Thyroid gland (tissue), 4 donors: ENCODE data around the gene ETV2. TPM values are rescaled to one million over a fixed set of nuclear protein-coding genes. Genes with fewer than 3 reads are reported as not detected.
A peak's percentile ranks its signal among the peaks of the same experiment; 100 is the strongest.

Source experiments
- DNase-seq, 2 donors: peaks; one replicate each; pipeline ENCODE4 v3.0.0-alpha.2; 2019
- H3K27ac ChIP-seq, 3 donors: fragments of 200-600 bp; sonication (generic); 1 replicate in 2 of 3; 2 replicates in 1 of 3; pipeline ENCODE4 v1.5.1; 2016 to 2019; ENCODE audit warnings: mild to moderate bottlenecking in 1 of 3, moderate library complexity in 1 of 3
- H3K27me3 ChIP-seq: fragments of 200-600 bp; sonication (generic); one replicate; pipeline ENCODE4 v1.5.1; 2019
- H3K36me3 ChIP-seq, 2 donors: fragments of 200-600 bp; sonication (generic); one replicate each; pipeline ENCODE4 v1.5.1; 2016 to 2019
- H3K4me1 ChIP-seq, 2 donors: fragments of 200-600 bp; sonication (generic); one replicate each; pipeline ENCODE4 v1.5.1; 2017 to 2019
- H3K4me3 ChIP-seq, 3 donors: fragments of 200-600 bp; sonication (generic); replicated peaks in 1 of 3; 1 replicate in 2 of 3; 2 replicates in 1 of 3; pipeline ENCODE4 v1.5.1; 2016; ENCODE audit warnings: mild to moderate bottlenecking in 1 of 3
- H3K9me3 ChIP-seq: fragments of 200-600 bp; sonication (generic); one replicate; pipeline ENCODE4 v1.5.1; 2017
- POLR2A ChIP-seq, 2 donors: fragments of 450-650 bp; IDR thresholded peaks; one replicate each; pipeline ENCODE4 v1.6.1; 2017; ENCODE audit warnings: antibody characterized with exemption in 2 of 2, mild to moderate bottlenecking in 2 of 2, moderate library complexity in 1 of 2
- WGBS, 2 donors: methylation state at CpG; one replicate each; pipeline ENCODE4 v1.1.5; 2017; 5-methylcytosine and 5-hydroxymethylcytosine counted together
- intact Hi-C: fragments of 100-400 bp; cut with DNase I; formaldehyde crosslinking; loops from one replicate; pipeline ENCODE4 v1.15.1; 2023
- total RNA-seq, 4 donors: library from RNA; depleted of rRNA; stranded (reverse); fragments of >200 nt; gene quantifications; one replicate each; pipeline ENCODE4 v1.2.3, GENCODE V29; 2016
- TF ChIP-seq, protein P1 (sequence below), 6 experiments: fragments of 200-600 bp in 3 of 6; fragments of 450-650 bp in 3 of 6; sonication (generic) in 3 of 6; IDR thresholded peaks; one replicate each; pipeline ENCODE4 v1.5.1; 2016 to 2019; ENCODE audit warnings: antibody characterized with exemption in 6 of 6, mild to moderate bottlenecking in 2 of 6, inconsistent platforms in 1 of 6, moderate library complexity in 1 of 6

ETV2 gene
- total RNA-seq, 4 donors from 2014 or later: 0.56 TPM; not detected in 3

DNA sequence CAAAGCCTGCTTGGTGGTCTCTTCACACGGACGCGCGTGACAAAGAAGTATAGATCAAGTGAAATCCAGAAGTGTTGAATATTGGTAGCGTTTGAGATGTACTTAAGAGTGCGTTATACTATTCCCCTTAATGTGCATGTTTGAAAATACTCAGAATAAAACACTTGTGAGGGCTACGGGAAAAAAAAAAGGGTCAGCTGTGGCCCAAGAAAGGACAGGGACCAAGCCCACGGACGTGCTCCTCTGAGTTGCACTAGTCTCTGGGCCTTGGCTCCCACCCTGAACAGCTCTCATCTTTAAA, 13.3 kb upstream of the ETV2 start:
- no peak for TF ChIP-seq POLR2A (IDR thresholded peaks at IDR 0.05)
- TF ChIP-seq, protein P1, sequence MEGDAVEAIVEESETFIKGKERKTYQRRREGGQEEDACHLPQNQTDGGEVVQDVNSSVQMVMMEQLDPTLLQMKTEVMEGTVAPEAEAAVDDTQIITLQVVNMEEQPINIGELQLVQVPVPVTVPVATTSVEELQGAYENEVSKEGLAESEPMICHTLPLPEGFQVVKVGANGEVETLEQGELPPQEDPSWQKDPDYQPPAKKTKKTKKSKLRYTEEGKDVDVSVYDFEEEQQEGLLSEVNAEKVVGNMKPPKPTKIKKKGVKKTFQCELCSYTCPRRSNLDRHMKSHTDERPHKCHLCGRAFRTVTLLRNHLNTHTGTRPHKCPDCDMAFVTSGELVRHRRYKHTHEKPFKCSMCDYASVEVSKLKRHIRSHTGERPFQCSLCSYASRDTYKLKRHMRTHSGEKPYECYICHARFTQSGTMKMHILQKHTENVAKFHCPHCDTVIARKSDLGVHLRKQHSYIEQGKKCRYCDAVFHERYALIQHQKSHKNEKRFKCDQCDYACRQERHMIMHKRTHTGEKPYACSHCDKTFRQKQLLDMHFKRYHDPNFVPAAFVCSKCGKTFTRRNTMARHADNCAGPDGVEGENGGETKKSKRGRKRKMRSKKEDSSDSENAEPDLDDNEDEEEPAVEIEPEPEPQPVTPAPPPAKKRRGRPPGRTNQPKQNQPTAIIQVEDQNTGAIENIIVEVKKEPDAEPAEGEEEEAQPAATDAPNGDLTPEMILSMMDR (IDR thresholded peaks at IDR 0.05): no peak
- intact Hi-C loops: no loop called here
- 7 to 8% methylated on average over 9 of the region's 9 CpGs for WGBS, 2 donors
- DNase-seq: no peak
- no peaks in the 10 kb centered on the region for H3K27me3 ChIP-seq
- H3K27ac ChIP-seq: peak overlapping the region; percentile 28 to 79 (median 75)
- H3K4me1 ChIP-seq: peaks cover 8 to 16% of the 10 kb centered on the region in 2 donors
- H3K9me3 ChIP-seq: no peaks in the 10 kb centered on the region
- H3K36me3 ChIP-seq: peaks cover 24 to 26% of the 10 kb centered on the region in 2 donors
- peak overlapping the region; percentile 24 to 100 (median 54) for H3K4me3 ChIP-seq

- H3K9me3 ChIP-seq: no peaks in the 10 kb centered on the region
- DNase-seq: peak; percentile 98
- H3K4me1 ChIP-seq: peaks cover 8 to 16% of the 10 kb centered on the region in 2 donors
- peak within 1 kb of the TSS; percentile 82 to 100 (median 95) for H3K4me3 ChIP-seq
- H3K27me3 ChIP-seq: no peaks in the 10 kb centered on the region
- TF ChIP-seq, protein P1 (IDR thresholded peaks at IDR 0.05): peak in 1 of 6 experiments; percentile 32
- TF ChIP-seq POLR2A (IDR thresholded peaks at IDR 0.05): peak; percentile 31 to 77
- H3K27ac ChIP-seq: peak within 1 kb of the TSS; percentile 28 to 79 (median 75)
- WGBS, 2 donors: 0% methylated on average over 27 to 32 of the region's 56 CpGs
- intact Hi-C loops: no loop called here
- peaks cover 30 to 31% of the 10 kb centered on the region in 2 donors for H3K36me3 ChIP-seq
These were observed 12.8 kb upstream of the ETV2 start, which contains the start of gene RBM42 for GRCh38 chr19:35628565-35629331. Gene RBM42, plus strand, starts transcription at chr19:35629036. Its CDS starts 118 bp downstream, at chr19:35629154.

- intact Hi-C loops: no loop called here
- Histone ChIP-seq H3K36me3 (peaks cover 35 to 37% of the 10 kb centered on the region in 2 donors), H3K9me3 (no peaks in the 10 kb centered on the region), H3K27ac (peak overlapping the region; percentile 27 to 79 (median 75)), H3K4me1 (peaks cover 8 to 16% of the 10 kb centered on the region in 2 donors), H3K27me3 (no peaks in the 10 kb centered on the region), H3K4me3 (peak overlapping the region; percentile 82 to 100 (median 95))
- no peak for TF ChIP-seq POLR2A (IDR thresholded peaks at IDR 0.05)
- TF ChIP-seq, protein P1 (IDR thresholded peaks at IDR 0.05): no peak
- no peak for DNase-seq
- 0 to 5% methylated on average over 7 to 15 of the region's 15 CpGs for WGBS, 2 donors
These were observed 12.3 kb upstream of the ETV2 start for GRCh38 chr19:35629332-35629633.

- intact Hi-C loops: no loop called here
- Histone ChIP-seq H3K27ac (no peak overlapping the region), H3K36me3 (peaks cover 71 to 75% of the 10 kb centered on the region in 2 donors), H3K4me3 (no peak overlapping the region), H3K4me1 (peaks cover 8 to 12% of the 10 kb centered on the region in 2 donors), H3K27me3 (no peaks in the 10 kb centered on the region), H3K9me3 (no peaks in the 10 kb centered on the region)
- 92 to 98% methylated on average over 12 to 20 of the region's 29 CpGs for WGBS, 2 donors
- no peak for DNase-seq
- no peak for TF ChIP-seq POLR2A (IDR thresholded peaks at IDR 0.05)
- TF ChIP-seq, protein P1 (IDR thresholded peaks at IDR 0.05): no peak
These were observed 7.7 kb upstream of the ETV2 start for GRCh38 chr19:35633727-35634440.

GRCh38 chr19:35636651-35637050, 4.9 kb upstream of the ETV2 start:
- WGBS, 2 donors: 88 to 100% methylated on average over 3 of the region's 3 CpGs
- Histone ChIP-seq H3K36me3 (peaks cover 58 to 63% of the 10 kb centered on the region in 2 donors), H3K4me1 (peaks cover 0 to 4% of the 10 kb centered on the region in 2 donors), H3K4me3 (no peak overlapping the region), H3K27me3 (no peaks in the 10 kb centered on the region), H3K9me3 (no peaks in the 10 kb centered on the region), H3K27ac (no peak overlapping the region)
- DNase-seq: no peak
- TF ChIP-seq, protein P1 (IDR thresholded peaks at IDR 0.05): no peak
- TF ChIP-seq POLR2A (IDR thresholded peaks at IDR 0.05): no peak
- intact Hi-C loops: loop anchor here (2.0 kb wide), 1 partner anchor 16 kb away; no protein-coding TSS in a partner anchor
